ENCODE results near the gene MPLKIP. TPM values are rescaled to one million over a fixed set of nuclear protein-coding genes. Genes with fewer than 3 reads are reported as not detected.

Gene MPLKIP
- total RNA-seq, 1 experiment from 2014 or later: 62.7 TPM

GRCh38 chr7:40095230-40095629 is 39.2 kb downstream of the MPLKIP start:
- CTCF ChIA-PET: interaction anchor here (1.4 kb wide), 1 partner anchor 10 kb away, joined by 3 read pairs; no protein-coding TSS in a partner anchor
- TF ChIP-seq, protein P1, sequence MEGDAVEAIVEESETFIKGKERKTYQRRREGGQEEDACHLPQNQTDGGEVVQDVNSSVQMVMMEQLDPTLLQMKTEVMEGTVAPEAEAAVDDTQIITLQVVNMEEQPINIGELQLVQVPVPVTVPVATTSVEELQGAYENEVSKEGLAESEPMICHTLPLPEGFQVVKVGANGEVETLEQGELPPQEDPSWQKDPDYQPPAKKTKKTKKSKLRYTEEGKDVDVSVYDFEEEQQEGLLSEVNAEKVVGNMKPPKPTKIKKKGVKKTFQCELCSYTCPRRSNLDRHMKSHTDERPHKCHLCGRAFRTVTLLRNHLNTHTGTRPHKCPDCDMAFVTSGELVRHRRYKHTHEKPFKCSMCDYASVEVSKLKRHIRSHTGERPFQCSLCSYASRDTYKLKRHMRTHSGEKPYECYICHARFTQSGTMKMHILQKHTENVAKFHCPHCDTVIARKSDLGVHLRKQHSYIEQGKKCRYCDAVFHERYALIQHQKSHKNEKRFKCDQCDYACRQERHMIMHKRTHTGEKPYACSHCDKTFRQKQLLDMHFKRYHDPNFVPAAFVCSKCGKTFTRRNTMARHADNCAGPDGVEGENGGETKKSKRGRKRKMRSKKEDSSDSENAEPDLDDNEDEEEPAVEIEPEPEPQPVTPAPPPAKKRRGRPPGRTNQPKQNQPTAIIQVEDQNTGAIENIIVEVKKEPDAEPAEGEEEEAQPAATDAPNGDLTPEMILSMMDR (IDR thresholded peaks at IDR 0.05; ENCODE audit: unreplicated experiment): no peak
- H3K27ac Mint-ChIP-seq (ENCODE audit: unreplicated experiment): no peak overlapping the region

DNA sequence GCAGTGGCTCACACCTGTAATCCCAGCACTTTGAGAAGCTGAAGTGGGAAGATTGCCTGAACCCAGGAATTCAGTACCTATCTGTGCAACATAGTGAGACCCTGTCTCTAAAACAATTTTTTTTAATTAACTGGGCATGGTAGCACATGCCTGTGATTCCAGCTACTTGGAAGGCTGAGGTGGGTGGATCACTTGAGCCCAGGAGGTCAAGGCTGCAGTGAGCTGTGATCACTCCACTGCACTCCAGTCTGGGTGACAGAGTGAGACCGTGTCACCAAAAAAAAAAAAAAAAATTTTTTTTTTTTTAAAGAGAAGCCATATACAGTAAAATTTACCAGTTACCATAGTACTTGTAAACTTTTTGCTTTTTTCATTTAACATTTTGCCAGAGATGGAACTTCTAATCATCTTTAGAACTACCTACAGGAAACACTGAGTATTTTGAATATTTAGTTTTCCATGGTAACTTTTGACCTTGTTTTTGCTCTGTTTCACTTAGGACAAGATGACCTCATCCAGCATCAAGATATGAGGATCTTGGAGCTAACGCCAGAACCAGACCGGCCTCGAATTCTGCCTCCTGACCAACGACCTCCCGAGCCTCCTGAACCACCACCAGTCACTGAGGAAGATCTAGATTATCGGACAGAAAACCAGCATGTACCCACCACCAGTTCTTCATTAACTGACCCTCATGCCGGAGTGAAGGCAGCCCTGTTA is 40.6 kb downstream of the MPLKIP start:
- no peak for DNase-seq
- BruUV-seq (replicated peaks): no TSS peak
- TF ChIP-seq, protein P1 (IDR thresholded peaks at IDR 0.05; ENCODE audit: unreplicated experiment): no peak
- intact Hi-C loops (cut with micrococcal nuclease; ENCODE audit: unreplicated experiment): no loop called here
- H3K27me3 Mint-ChIP-seq (ENCODE audit: unreplicated experiment): no peaks in the 10 kb centered on the region
- no peaks in the 10 kb centered on the region for H3K9me3 Mint-ChIP-seq (ENCODE audit: low read depth, unreplicated experiment)
- CTCF ChIA-PET: no interaction called here
- no peak overlapping the region for H3K4me3 Mint-ChIP-seq (ENCODE audit: low read depth, unreplicated experiment)
- H3K27ac Mint-ChIP-seq (ENCODE audit: unreplicated experiment): no peak overlapping the region
- no peaks in the 10 kb centered on the region for H3K4me1 Mint-ChIP-seq (ENCODE audit: low read depth, unreplicated experiment)
- peaks cover 45% of the 10 kb centered on the region for H3K36me3 Mint-ChIP-seq (ENCODE audit: insufficient read depth, unreplicated experiment)

More at GRCh38 chr7:40095230-40095629, 39.2 kb downstream of the MPLKIP start:
- H3K9me3 Mint-ChIP-seq (ENCODE audit: low read depth, unreplicated experiment): no peaks in the 10 kb centered on the region
- no peaks in the 10 kb centered on the region for H3K27me3 Mint-ChIP-seq (ENCODE audit: unreplicated experiment)
- BruUV-seq (replicated peaks): no TSS peak
- no peaks in the 10 kb centered on the region for H3K4me1 Mint-ChIP-seq (ENCODE audit: low read depth, unreplicated experiment)
- peaks cover 46% of the 10 kb centered on the region for H3K36me3 Mint-ChIP-seq (ENCODE audit: insufficient read depth, unreplicated experiment)
- intact Hi-C loops (cut with micrococcal nuclease; ENCODE audit: unreplicated experiment): no loop called here
- DNase-seq: no peak
- H3K4me3 Mint-ChIP-seq (ENCODE audit: low read depth, unreplicated experiment): no peak overlapping the region

DNA sequence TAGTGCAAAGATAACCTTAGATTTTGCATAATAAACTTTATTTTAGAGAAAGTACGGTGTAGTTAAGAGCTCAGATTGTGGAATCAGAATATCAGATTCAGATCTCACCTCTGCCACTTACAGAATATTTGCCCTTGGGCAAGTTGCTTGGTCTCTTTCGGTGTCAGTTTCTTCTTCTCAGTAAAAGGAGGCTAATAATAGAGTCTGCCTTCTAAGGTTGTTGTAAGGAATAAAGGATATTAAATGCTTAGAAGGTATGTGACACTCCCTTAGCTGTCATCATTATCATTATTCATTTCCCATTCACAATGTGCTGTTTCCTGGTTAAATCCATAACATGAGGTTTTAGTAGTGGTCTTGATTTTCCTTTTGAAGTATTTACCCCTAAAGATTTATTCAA is 42.2 kb downstream of the MPLKIP start:
- intact Hi-C loops (cut with micrococcal nuclease; ENCODE audit: unreplicated experiment): no loop called here
- Mint-ChIP-seq H3K27me3 (ENCODE audit: unreplicated experiment) (no peaks in the 10 kb centered on the region), H3K27ac (ENCODE audit: unreplicated experiment) (no peak overlapping the region), H3K4me3 (ENCODE audit: low read depth, unreplicated experiment) (no peak overlapping the region), H3K4me1 (ENCODE audit: low read depth, unreplicated experiment) (no peaks in the 10 kb centered on the region), H3K36me3 (ENCODE audit: insufficient read depth, unreplicated experiment) (peaks cover 58% of the 10 kb centered on the region), H3K9me3 (ENCODE audit: low read depth, unreplicated experiment) (no peaks in the 10 kb centered on the region)
- CTCF ChIA-PET: no interaction called here
- TF ChIP-seq, protein P1 (IDR thresholded peaks at IDR 0.05; ENCODE audit: unreplicated experiment): no peak
- BruUV-seq (replicated peaks): no TSS peak
- no peak for DNase-seq

GRCh38 chr7:40077849-40078248 is 56.6 kb downstream of the MPLKIP start:
- no TSS peak for BruUV-seq (replicated peaks)
- Mint-ChIP-seq H3K4me3 (ENCODE audit: low read depth, unreplicated experiment) (no peak overlapping the region), H3K9me3 (ENCODE audit: low read depth, unreplicated experiment) (no peaks in the 10 kb centered on the region), H3K36me3 (ENCODE audit: insufficient read depth, unreplicated experiment) (peaks cover under 1% of the 10 kb centered on the region), H3K27me3 (ENCODE audit: unreplicated experiment) (no peaks in the 10 kb centered on the region), H3K27ac (ENCODE audit: unreplicated experiment) (no peak overlapping the region), H3K4me1 (ENCODE audit: low read depth, unreplicated experiment) (no peaks in the 10 kb centered on the region)
- CTCF ChIA-PET: no interaction called here
- TF ChIP-seq, protein P1 (IDR thresholded peaks at IDR 0.05; ENCODE audit: unreplicated experiment): no peak
- no peak for DNase-seq
- intact Hi-C loops (cut with micrococcal nuclease; ENCODE audit: unreplicated experiment): no loop called here

Other genes with a start within 250 kb of the MPLKIP start
- gene CDK13, start 184.4 kb downstream of the MPLKIP start, total RNA-seq (2022): 84.4 and 86.7 TPM in 2 replicates
- gene SUGCT, start 383 bp upstream of the MPLKIP start, total RNA-seq (2022): 1.6 and 3.5 TPM in 2 replicates